Stimulated activated naive CD8-positive, alpha-beta T cell treated with anti-CD3 and anti-CD28 coated beads, Interleukin-15, amount 100 ng/mL, for 72 hours (primary cell): ENCODE measurements around the gene RNASE1.
"Not testable (repeated sequence)": the region's sequence is repeated elsewhere in the genome, so short reads cannot be mapped to it uniquely, and the experiment has no call there.

Source experiments
- ATAC-seq: fragments of 150-1000 bp; cut with Tn5 transposase; 2 replicates; pipeline ENCODE4 v1.10.0; 2021; ENCODE audit warnings: mild to moderate bottlenecking, moderate library complexity
- DNase-seq, 2 donors: peaks; one replicate each; pipeline ENCODE4 v3.0.0; 2021 to 2022
- H3K27ac Mint-ChIP-seq, 2 donors: one replicate each; pipeline ENCODE4 v1.8.0; 2022; ENCODE audit warnings: mild to moderate bottlenecking in 2 of 2, mixed read lengths in 2 of 2, moderate library complexity in 2 of 2
- H3K27me3 Mint-ChIP-seq: one replicate; pipeline ENCODE4 v1.8.0; 2022; ENCODE audit warnings: mixed read lengths
- H3K4me1 Mint-ChIP-seq: one replicate; pipeline ENCODE4 v1.8.0; 2022; ENCODE audit warnings: mild to moderate bottlenecking, mixed read lengths
- H3K4me3 Mint-ChIP-seq, 2 donors: one replicate each; pipeline ENCODE4 v1.8.0; 2022; ENCODE audit warnings: mild to moderate bottlenecking in 2 of 2, mixed read lengths in 2 of 2, moderate library complexity in 1 of 2
- H3K9me3 Mint-ChIP-seq, 2 donors: one replicate each; pipeline ENCODE4 v1.8.0; 2022; ENCODE audit warnings: mixed read lengths in 2 of 2

RNASE1 gene

DNA sequence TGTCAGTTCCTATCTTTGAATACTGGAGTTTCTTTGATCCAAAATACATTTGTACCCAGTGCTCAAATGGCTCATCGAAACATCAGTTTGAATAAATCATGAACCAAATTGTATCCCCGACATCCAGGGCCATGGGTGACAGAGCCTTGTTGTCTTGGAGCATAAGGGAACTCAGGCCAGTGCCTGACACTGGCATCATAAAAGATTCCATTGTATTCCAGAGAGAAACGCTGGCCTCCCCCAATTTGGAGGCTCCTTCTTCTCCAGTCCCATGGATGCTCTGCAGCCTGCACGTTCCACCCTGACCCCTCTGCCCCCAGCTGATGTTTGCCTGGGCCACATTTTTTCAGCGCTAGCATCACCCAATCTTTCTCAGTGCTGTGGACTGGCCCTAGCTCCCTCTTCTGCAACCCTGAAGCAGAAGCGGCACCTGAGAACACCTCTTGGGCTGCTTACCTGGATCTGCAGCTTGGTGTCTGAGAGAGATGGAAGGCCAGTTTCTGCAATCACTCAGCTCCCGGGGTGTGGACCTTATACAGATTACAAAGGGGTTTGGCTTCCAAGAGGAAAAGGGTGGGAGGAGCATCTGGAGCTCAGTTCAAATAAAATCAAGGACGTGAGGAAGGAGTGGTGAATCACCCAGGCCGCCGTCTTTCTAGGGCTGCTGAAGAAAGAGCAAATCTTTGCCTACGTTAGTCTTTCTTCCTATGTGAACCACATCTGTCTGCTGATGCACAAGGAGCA, at the start of gene RNASE1:
Gene RNASE1 (minus strand): TSS at position 504 of the 744 bp plus-strand sequence. CDS start 776 bp downstream, outside the sequence.
- no peak for ATAC-seq
- no peaks in the 10 kb centered on the region for H3K9me3 Mint-ChIP-seq
- no peaks in the 10 kb centered on the region for H3K4me1 Mint-ChIP-seq
- peaks cover 21% of the 10 kb centered on the region for H3K27me3 Mint-ChIP-seq
- H3K27ac Mint-ChIP-seq, result no peak within 1 kb of the TSS
- H3K4me3 Mint-ChIP-seq, result no peak within 1 kb of the TSS
- no peak for DNase-seq

DNA sequence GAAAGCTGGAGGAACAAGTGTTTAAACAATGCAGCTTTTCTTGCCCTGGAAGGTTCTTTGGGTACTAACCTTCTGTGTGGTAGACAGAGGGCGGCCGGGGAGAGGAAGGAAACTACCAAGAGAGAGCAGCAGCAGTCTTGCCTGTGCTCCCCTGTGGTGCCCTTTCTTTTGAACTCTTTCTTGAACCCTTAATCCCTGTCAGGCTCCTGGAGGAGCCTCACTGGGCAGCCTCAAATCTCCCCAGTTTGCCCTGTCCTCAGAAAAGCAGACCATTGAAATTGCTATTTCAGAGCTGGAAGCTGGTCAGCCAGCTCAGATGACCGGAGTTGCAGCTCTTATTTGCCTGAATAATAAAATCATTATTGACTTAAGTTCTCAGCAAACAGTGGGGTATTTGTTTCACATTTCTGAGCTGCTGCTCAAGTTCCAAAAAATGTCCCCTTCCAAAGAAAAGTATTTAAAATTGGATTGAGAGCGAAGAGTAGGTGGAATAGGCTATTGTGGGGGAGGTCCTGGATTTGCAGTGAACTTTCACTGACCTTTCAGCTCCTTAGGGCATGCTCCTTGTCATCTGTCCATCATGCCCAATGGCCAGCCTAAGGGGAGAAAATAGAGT, 46.4 kb upstream of the RNASE1 start:
- H3K27me3 Mint-ChIP-seq, result no peaks in the 10 kb centered on the region
- H3K27ac Mint-ChIP-seq, result no peak overlapping the region
- no peaks in the 10 kb centered on the region for H3K4me1 Mint-ChIP-seq
- no peak overlapping the region for H3K4me3 Mint-ChIP-seq
- ATAC-seq (no peak), DNase-seq (no peak)
- H3K9me3 Mint-ChIP-seq, result no peaks in the 10 kb centered on the region

DNA sequence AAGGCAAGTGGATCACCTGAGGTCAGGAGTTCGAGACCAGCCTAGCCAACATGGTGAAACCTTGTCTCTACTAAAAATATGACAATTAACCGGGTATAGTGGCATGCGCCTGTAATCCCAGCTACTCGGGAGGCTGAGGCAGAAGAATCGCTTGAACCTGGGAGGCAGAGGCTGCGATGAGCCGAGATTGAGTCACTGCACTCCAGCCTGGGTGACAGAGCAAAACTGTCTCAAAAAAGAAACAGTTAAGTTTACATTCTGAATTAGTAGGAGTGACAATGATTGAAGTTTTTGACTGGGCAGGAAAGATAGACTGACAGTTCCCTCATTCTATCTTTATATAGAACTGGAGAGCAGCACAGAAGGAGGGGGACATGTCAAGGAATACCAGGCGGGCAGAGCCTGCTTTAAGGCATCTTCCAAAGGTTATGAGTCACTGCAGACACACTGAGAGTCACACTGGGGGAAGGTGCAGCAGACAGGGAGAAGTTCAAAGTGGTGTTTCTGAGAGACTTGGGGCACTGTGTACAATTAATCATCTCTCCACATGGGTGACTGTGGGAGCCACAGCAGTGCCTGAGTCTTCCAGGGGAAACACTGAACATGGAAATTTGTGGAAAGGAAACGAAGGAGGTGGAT, 45.8 kb upstream of the RNASE1 start:
- DNase-seq (no peak), ATAC-seq (no peak)
- H3K4me3 Mint-ChIP-seq, result no peak overlapping the region
- H3K27ac Mint-ChIP-seq, result peak overlapping the region in 1 of 2 donors; percentile 15
- H3K9me3 Mint-ChIP-seq, result no peaks in the 10 kb centered on the region
- no peaks in the 10 kb centered on the region for H3K4me1 Mint-ChIP-seq
- H3K27me3 Mint-ChIP-seq, result no peaks in the 10 kb centered on the region

DNA sequence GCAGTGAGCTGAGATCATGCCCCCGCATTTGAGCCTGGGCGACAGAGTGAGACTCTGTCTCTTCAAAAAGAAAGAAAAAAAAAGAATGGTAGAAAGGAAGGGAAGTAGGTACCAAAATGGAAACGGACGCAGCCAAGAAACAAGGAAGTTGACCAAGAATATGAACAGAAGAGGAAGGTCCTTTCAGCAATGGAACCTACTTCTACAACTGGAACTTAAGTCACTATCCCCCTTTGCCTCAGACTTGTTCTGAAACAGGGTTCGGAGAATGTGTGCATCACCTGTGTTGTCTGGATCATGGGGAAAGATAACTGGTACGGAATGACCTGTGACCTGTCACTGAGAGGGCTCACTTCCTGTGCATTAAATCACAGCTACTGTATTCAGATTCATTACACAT, 43.9 kb upstream of the RNASE1 start:
- H3K4me1 Mint-ChIP-seq, result no peaks in the 10 kb centered on the region
- no peaks in the 10 kb centered on the region for H3K9me3 Mint-ChIP-seq
- ATAC-seq, result no peak
- no peak overlapping the region for H3K27ac Mint-ChIP-seq
- no peak overlapping the region for H3K4me3 Mint-ChIP-seq
- no peaks in the 10 kb centered on the region for H3K27me3 Mint-ChIP-seq
- no peak for DNase-seq

DNA sequence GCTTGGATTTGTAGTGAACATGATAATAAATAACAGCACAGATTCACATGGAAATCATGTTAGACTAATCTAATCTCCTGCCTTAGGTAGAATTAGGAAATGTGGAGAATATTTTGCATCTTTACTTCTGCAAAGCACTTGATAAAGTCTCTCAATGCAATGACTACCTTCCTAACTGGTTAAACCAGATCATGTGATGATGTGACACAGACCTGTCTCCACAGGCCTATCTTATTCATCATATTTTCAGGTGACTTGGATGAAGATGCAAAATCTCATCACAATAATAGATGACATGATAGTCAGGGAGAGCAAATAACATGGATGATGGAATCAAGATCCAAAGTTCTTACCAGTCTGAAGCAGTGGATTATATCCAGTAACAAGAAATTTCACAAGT, 38.5 kb upstream of the RNASE1 start:
- no peak overlapping the region for H3K4me3 Mint-ChIP-seq
- H3K27me3 Mint-ChIP-seq, result no peaks in the 10 kb centered on the region

DNA sequence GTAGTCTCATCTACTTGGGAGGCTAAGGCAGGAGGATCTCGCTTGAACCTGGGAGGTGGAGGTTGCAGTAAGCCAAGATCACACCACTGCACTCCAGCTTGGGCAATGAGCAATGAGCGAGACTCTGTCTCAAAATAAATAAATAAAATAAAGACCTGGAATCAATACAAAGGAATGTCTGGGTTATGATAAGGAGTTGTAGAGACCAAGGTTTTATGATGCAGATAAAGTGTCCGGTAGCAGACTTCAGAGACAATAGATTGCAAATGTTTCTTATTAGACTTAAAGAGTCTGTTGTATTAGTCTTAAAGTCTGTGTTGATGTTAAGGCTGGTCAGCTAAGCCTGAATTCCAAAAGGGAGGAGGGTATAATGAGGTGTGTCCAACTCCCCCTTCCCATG, 35.2 kb upstream of the RNASE1 start:
- ATAC-seq (no peak), DNase-seq (no peak)
- H3K27me3 Mint-ChIP-seq, result no peaks in the 10 kb centered on the region
- H3K27ac Mint-ChIP-seq, result no peak overlapping the region
- H3K4me1 Mint-ChIP-seq, result no peaks in the 10 kb centered on the region
- H3K9me3 Mint-ChIP-seq, result no peaks in the 10 kb centered on the region
- H3K4me3 Mint-ChIP-seq, result no peak overlapping the region

More for the DNA sequence above, 38.5 kb upstream of the RNASE1 start:
- ATAC-seq, result no peak
- H3K4me1 Mint-ChIP-seq, result no peaks in the 10 kb centered on the region
- H3K9me3 Mint-ChIP-seq, result no peaks in the 10 kb centered on the region
- no peak for DNase-seq
- no peak overlapping the region for H3K27ac Mint-ChIP-seq

DNA sequence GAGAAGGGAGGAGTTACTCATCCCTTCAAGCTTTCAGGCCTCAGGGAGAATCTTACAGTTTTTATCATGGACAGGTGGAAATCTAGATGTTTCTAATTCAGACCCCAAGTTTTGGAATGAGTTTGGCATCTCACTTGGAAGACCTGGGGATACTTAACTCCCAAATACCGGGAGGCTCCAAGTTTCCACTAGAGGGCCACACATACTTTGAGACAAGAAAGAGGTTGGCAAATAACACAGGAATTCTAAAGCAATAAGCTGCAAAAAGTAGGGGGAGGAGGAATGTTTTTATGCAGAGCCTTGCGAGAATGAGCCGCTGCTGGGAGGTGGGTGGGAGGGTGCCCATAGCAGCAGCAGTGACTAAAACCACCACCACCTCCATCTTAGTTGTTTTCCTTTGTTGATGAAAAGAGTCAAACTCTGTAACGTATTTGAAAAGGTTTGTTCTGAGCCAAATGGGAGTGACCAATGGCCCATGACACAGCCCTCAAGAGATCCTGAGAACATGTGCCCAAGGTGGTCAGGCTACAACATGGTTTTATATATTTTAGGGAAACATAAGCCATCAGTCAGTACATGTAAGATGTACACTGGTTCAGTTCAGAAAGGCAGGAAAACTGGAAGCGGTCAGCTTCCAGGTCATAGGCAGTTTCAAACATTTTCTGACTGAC, 34.2 kb upstream of the RNASE1 start:
- DNase-seq (no peak), ATAC-seq (no peak)
- Mint-ChIP-seq H3K27me3 (no peaks in the 10 kb centered on the region), H3K27ac (no peak overlapping the region), H3K4me1 (no peaks in the 10 kb centered on the region), H3K4me3 (no peak overlapping the region), H3K9me3 (no peaks in the 10 kb centered on the region)

DNA sequence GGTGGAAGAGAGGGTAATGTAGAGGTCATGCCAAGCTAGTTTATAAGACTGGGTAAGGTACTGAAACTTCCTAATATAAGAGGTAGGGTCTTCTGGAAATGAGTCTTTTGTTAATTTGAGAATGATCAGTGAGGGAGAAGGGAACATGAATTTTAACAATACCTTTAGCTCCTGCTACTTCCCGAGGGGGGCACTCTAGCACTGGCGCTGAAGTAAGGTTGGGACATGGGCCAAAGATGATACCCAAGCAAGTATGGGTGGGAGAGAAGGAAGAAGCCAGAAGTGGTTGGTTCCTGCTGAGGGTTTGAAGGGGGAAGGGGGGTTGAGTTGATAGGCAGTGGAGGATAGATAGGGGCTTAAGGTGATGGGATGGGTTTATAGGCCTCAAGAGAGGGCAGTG, 32.3 kb upstream of the RNASE1 start:
- H3K4me1 Mint-ChIP-seq, result no peaks in the 10 kb centered on the region
- DNase-seq, result no peak
- H3K27me3 Mint-ChIP-seq, result no peaks in the 10 kb centered on the region
- no peaks in the 10 kb centered on the region for H3K9me3 Mint-ChIP-seq
- H3K27ac Mint-ChIP-seq, result peak overlapping the region in 1 of 2 donors; percentile 14
- no peak for ATAC-seq
- no peak overlapping the region for H3K4me3 Mint-ChIP-seq

DNA sequence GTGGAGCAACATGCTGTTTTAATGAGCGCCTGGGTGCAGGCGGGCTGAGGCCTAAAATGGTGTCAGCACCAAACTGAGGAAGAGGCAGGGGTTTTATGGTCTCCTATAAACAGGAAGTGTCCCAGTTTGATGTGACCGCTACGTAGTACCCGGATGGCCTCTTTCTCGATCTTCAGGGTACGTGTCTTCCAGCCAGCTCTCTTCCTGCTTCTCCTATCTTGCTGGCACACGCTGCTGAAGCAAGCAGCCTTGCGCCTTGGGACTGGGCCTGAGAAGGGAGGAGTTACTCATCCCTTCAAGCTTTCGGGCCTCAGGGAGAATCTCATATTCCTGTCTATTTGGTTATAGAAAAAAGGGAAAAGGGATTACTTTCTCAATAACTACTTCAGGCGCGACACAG, 28.2 kb upstream of the RNASE1 start:
- no peak for ATAC-seq
- no peak overlapping the region for H3K4me3 Mint-ChIP-seq
- peaks cover 5 to 15% of the 10 kb centered on the region in 2 donors for H3K9me3 Mint-ChIP-seq
- no peaks in the 10 kb centered on the region for H3K4me1 Mint-ChIP-seq
- H3K27ac Mint-ChIP-seq, result no peak overlapping the region
- DNase-seq, result no peak
- H3K27me3 Mint-ChIP-seq, result peaks cover 8% of the 10 kb centered on the region

DNA sequence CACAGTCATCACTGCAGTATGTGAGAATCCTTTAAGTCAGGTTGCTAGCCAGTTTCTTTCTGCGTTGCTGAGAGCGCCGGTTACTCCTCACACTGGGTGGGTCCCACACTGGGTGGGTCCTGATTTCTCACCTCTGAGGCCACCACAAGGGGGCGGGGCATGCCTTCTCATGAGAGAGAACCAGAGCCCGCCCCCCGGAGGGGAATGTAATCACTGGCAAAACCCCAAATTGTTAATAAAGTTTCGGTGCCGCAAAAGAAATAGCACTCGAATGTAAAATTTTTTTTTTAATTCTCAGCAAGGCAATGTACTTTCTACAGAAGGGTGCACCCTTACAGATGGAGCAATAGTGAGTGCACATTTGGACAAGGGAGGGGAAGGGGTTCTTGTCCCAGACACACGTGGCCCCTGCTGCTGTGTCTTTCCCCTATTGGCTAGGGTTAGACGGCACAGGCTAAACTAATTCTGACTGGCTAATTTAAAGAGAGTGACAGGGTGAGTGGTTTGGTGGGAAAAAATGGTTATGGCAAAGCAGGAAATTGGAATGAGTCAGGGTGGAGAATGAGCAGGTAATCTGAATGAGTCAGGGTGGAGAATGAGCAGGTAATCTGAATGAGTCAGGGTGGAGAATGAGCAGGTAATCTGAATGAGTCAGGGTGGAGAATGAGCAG, 25.5 kb upstream of the RNASE1 start:
- peaks cover 5 to 15% of the 10 kb centered on the region in 2 donors for H3K9me3 Mint-ChIP-seq
- not testable (repeated sequence) for H3K4me1 Mint-ChIP-seq, H3K4me3 Mint-ChIP-seq, H3K27ac Mint-ChIP-seq, ATAC-seq, DNase-seq, H3K27me3 Mint-ChIP-seq

DNA sequence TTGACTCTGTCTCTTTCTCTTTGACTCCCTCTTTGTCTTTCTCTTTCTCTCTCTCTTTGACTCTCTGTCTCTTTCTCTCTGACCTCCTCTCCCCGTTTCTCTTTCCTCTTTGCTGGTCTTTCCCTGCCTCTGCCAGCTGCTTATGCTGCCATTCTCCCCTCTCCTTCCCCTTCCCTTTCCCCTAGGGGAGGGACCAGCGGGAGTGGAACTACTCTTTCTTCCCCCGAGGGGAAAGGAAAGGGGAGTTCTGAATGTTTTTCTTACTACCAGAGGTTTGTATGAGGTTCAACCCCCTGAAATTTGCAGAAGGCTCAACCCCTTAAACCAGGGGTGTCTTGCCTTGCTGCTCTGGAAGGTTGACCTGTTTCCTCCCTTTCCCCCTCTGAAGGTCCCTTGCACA, 24.7 kb upstream of the RNASE1 start:
- ATAC-seq (no peak), DNase-seq (no peak)
- Mint-ChIP-seq H3K4me3 (no peak overlapping the region), H3K9me3 (peaks cover 5 to 15% of the 10 kb centered on the region in 2 donors), H3K27me3 (peaks cover 8% of the 10 kb centered on the region), H3K27ac (no peak overlapping the region), H3K4me1 (no peaks in the 10 kb centered on the region)

DNA sequence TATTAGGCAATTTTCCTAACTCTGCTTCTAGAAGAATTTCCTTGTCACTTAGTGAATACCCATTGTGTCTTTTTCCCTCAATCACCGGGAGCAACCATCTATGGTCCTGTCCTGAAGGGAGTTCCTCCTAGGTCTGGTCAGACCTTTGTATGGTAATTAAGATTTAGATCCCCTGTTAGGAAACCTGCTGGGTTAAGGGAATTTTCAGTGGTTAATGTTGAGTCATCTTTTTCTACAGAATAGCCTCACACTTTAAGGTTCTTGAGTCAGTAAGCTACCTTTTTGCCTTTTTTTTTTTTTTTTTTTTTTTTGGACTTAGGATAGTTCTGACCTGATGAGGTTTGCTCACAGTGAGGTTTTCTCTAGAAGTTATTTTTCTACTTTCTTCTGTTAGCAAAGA, 24.0 kb upstream of the RNASE1 start:
- peaks cover 5 to 15% of the 10 kb centered on the region in 2 donors for H3K9me3 Mint-ChIP-seq
- not testable (repeated sequence) for H3K27ac Mint-ChIP-seq, ATAC-seq, H3K4me1 Mint-ChIP-seq, H3K4me3 Mint-ChIP-seq, H3K27me3 Mint-ChIP-seq, DNase-seq

DNA sequence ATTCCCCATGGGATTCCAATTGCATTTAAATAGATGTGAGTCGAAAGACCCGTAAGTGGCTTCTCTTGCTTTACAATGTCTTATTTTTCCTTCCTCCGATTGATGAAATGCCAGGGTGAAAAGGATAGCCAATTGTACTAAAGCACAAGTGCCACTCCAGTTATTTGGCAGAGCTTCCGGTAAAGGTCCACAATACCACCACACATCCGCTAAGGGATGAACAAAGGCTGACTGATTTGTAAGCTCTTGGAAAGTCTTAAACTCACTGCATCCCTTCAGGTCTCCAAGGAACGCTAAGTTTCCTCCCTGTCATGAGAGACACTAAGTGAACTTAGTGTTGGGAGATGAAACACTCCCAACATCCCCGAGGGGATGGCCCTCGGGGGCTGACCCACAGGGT, 21.2 kb upstream of the RNASE1 start:
- no peak overlapping the region for H3K4me3 Mint-ChIP-seq

DNA sequence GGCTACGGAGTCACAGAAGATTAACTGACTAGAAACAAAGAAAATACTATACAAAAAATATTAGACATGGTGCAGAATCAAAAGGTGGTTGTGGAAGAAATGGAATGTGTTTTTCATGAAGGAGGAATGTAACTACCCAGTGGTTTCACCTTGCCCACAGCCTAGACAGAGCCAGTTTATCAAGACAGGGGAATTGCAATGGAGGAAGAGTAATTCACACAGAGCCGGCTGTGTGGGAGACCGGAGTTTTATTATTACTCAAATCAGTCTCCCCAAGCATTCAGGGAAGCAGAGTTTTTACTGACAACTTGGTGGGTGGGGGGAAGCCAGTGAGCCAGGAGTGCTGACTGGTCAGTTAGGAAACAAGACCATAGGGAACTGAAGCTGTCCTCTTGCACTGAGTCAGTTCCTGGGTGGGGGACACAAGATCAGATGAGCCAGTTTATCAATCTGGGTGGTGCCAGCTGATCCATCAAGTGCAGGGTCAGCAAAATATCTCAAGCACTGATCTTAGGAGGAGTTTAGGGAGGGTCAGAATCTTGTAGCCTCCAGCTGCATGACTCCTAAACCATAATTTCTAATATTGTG, 19.0 kb upstream of the RNASE1 start:
- not testable (repeated sequence) for H3K9me3 Mint-ChIP-seq, H3K4me1 Mint-ChIP-seq, H3K4me3 Mint-ChIP-seq, H3K27ac Mint-ChIP-seq, H3K27me3 Mint-ChIP-seq, ATAC-seq, DNase-seq

More for the DNA sequence above, 21.2 kb upstream of the RNASE1 start:
- H3K4me1 Mint-ChIP-seq, result no peaks in the 10 kb centered on the region
- H3K27me3 Mint-ChIP-seq, result peaks cover 8% of the 10 kb centered on the region
- DNase-seq (no peak), ATAC-seq (no peak)
- H3K27ac Mint-ChIP-seq, result peak overlapping the region in 1 of 2 donors; percentile 51
- H3K9me3 Mint-ChIP-seq, result peaks cover 5 to 15% of the 10 kb centered on the region in 2 donors
